HG02852 (cell line): ENCODE measurements around the gene TRPM3.

Experiments used
- ATAC-seq: cut with Tn5 transposase; IDR thresholded peaks from one replicate; pipeline ENCODE4 v1.9.1; 2021; ENCODE audit warnings: mild to moderate bottlenecking, moderate library complexity; ENCODE audit not compliant: unreplicated experiment

Gene TRPM3

GRCh38 chr9:70590315-70590677 is 531.1 kb downstream of the TRPM3 start:
- no peak for ATAC-seq

- no peak for ATAC-seq
Measured at GRCh38 chr9:70589571-70590314, 531.7 kb downstream of the TRPM3 start.

GRCh38 chr9:70588999-70589398 is 532.4 kb downstream of the TRPM3 start:
- ATAC-seq = no peak

- ATAC-seq = no peak
Measured at GRCh38 chr9:70588381-70588780, 533.0 kb downstream of the TRPM3 start.

GRCh38 chr9:70587201-70587600 is 534.2 kb downstream of the TRPM3 start:
- ATAC-seq = no peak

GRCh38 chr9:70586476-70586875 is 534.9 kb downstream of the TRPM3 start:
- ATAC-seq = no peak

- ATAC-seq = no peak
Measured at GRCh38 chr9:70581955-70582350, 539.5 kb downstream of the TRPM3 start.

GRCh38 chr9:70581214-70581954 is 540.0 kb downstream of the TRPM3 start:
- no peak for ATAC-seq

- ATAC-seq = no peak
Measured at GRCh38 chr9:70580606-70581195, 540.7 kb downstream of the TRPM3 start.

- no peak for ATAC-seq
Measured at GRCh38 chr9:70579686-70580085, 541.7 kb downstream of the TRPM3 start.

- ATAC-seq = no peak
Measured at GRCh38 chr9:70578720-70579119, 542.7 kb downstream of the TRPM3 start.

GRCh38 chr9:70577671-70578070 is 543.8 kb downstream of the TRPM3 start:
- no peak for ATAC-seq

GRCh38 chr9:70576116-70576515 is 545.3 kb downstream of the TRPM3 start:
- ATAC-seq = no peak

GRCh38 chr9:70574151-70574837 is 547.1 kb downstream of the TRPM3 start:
- ATAC-seq = no peak

- no peak for ATAC-seq
Measured at GRCh38 chr9:70573308-70573707, 548.1 kb downstream of the TRPM3 start.

- no peak for ATAC-seq
Measured at GRCh38 chr9:70571258-70571657, 550.2 kb downstream of the TRPM3 start.

GRCh38 chr9:70569791-70570190 is 551.6 kb downstream of the TRPM3 start:
- no peak for ATAC-seq

- no peak for ATAC-seq
Measured at GRCh38 chr9:70569070-70569772, 552.2 kb downstream of the TRPM3 start.

- no peak for ATAC-seq
Measured at GRCh38 chr9:70567511-70567910, 553.9 kb downstream of the TRPM3 start.

- ATAC-seq = no peak
Measured at GRCh38 chr9:70566751-70567150, 554.7 kb downstream of the TRPM3 start.

GRCh38 chr9:70566066-70566465 is 555.4 kb downstream of the TRPM3 start:
- ATAC-seq = no peak
